Nephron (organoid): Measurements from ENCODE around the gene CERS6.

ENCODE experiments used
- H3K27ac Mint-ChIP-seq, 3 experiments: 2 replicates each; pipeline ENCODE4 v1.8.0; 2020; ENCODE audit warnings: mixed read lengths in 3 of 3, mild to moderate bottlenecking in 2 of 3, moderate library complexity in 1 of 3
- H3K27me3 Mint-ChIP-seq: 2 replicates; pipeline ENCODE4 v1.8.0; 2021; ENCODE audit warnings: low read depth, mild to moderate bottlenecking, moderate library complexity, mixed read lengths
- H3K36me3 Mint-ChIP-seq: 2 replicates; pipeline ENCODE4 v1.8.0; 2020; ENCODE audit warnings: low read depth, mixed read lengths
- H3K4me1 Mint-ChIP-seq: 2 replicates; pipeline ENCODE4 v1.8.0; 2020; ENCODE audit warnings: mixed read lengths
- H3K4me3 Mint-ChIP-seq, 3 experiments: 2 replicates each; pipeline ENCODE4 v1.8.0; 2020; ENCODE audit warnings: mild to moderate bottlenecking in 3 of 3, mixed read lengths in 3 of 3, moderate library complexity in 2 of 3
- H3K9me3 Mint-ChIP-seq: 2 replicates; pipeline ENCODE4 v1.8.0; 2020; ENCODE audit warnings: mixed read lengths
- TF ChIP-seq, protein P1 (sequence below), 3 experiments: fragments of 200-600 bp; sonication (generic); IDR thresholded peaks; one replicate each; pipeline ENCODE4 v1.5.0; 2021; ENCODE audit warnings: antibody characterized with exemption in 3 of 3; ENCODE audit not compliant: unreplicated experiment in 3 of 3

CERS6 gene

GRCh38 chr2:168438553-168438952 is 17.5 kb upstream of the CERS6 start:
- peaks cover 7% of the 10 kb centered on the region for H3K27me3 Mint-ChIP-seq
- H3K4me3 Mint-ChIP-seq: no peak overlapping the region
- H3K9me3 Mint-ChIP-seq: no peaks in the 10 kb centered on the region
- H3K27ac Mint-ChIP-seq: no peak overlapping the region
- peaks cover 3% of the 10 kb centered on the region for H3K36me3 Mint-ChIP-seq
- TF ChIP-seq, protein P1, sequence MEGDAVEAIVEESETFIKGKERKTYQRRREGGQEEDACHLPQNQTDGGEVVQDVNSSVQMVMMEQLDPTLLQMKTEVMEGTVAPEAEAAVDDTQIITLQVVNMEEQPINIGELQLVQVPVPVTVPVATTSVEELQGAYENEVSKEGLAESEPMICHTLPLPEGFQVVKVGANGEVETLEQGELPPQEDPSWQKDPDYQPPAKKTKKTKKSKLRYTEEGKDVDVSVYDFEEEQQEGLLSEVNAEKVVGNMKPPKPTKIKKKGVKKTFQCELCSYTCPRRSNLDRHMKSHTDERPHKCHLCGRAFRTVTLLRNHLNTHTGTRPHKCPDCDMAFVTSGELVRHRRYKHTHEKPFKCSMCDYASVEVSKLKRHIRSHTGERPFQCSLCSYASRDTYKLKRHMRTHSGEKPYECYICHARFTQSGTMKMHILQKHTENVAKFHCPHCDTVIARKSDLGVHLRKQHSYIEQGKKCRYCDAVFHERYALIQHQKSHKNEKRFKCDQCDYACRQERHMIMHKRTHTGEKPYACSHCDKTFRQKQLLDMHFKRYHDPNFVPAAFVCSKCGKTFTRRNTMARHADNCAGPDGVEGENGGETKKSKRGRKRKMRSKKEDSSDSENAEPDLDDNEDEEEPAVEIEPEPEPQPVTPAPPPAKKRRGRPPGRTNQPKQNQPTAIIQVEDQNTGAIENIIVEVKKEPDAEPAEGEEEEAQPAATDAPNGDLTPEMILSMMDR (IDR thresholded peaks at IDR 0.05; ENCODE audit: unreplicated experiment in 3 of 3): no peak
- peaks cover 49% of the 10 kb centered on the region for H3K4me1 Mint-ChIP-seq

DNA sequence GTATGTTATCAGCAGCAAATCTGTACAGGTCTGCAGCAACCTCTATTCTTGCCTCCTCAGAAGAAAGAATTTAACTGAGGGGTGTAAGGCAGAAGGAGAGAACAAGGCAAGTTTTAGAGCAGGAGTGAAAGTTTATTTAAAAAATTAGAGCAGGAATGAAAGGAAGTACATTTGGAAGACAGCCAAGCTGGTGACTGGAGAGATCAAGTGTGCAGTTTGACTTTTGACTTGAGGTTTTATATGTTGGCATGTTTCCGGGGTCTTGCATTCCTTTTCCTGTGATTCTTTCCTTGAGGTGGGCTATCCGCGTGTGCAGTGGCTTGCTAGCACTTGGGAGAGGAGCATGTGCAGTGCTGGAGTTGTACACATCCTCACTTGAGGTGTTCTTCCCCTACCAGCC is 16.5 kb upstream of the CERS6 start:
- Mint-ChIP-seq H3K9me3 (peaks cover 4% of the 10 kb centered on the region), H3K36me3 (peaks cover 3% of the 10 kb centered on the region), H3K4me3 (no peak overlapping the region), H3K4me1 (peaks cover 40% of the 10 kb centered on the region), H3K27me3 (peaks cover 7% of the 10 kb centered on the region), H3K27ac (peak overlapping the region in 1 of 3 experiments; percentile 47)
- TF ChIP-seq, protein P1 (IDR thresholded peaks at IDR 0.05; ENCODE audit: unreplicated experiment in 3 of 3): no peak

DNA sequence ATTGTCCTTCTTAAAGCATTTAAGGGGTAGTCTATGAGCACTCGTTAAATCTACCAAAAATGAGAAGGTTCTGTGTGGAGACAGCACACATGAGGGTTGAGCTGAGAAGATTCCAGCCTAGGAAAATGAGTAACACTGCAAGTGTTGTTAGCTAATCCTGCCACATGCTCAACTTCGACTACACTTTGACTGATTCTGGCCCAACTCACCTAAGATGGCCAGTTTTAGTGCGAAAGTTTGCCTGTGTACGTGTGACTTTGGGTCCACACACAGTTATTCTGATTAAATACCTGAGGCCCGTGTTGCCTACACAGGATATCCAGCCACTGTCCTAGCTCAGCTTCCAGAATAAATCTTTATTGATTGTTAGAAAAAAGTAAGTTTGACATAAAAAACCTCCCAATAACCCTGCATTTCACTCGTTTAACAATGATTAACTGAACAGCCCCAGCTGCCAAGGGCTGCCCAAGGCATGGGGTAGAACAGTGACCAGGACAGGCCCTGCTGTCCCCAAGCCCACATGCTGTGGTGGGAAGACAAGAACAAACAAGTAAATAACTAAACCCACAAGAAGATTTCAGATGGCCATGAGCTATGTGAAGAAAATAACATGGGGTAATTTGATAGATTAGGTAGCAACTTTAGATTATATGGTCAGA is 14.7 kb upstream of the CERS6 start:
- Mint-ChIP-seq H3K27me3 (peaks cover 7% of the 10 kb centered on the region), H3K4me3 (no peak overlapping the region), H3K9me3 (peaks cover 12% of the 10 kb centered on the region), H3K27ac (peak overlapping the region in 1 of 3 experiments; percentile 16), H3K4me1 (peaks cover 27% of the 10 kb centered on the region), H3K36me3 (peaks cover 6% of the 10 kb centered on the region)
- TF ChIP-seq, protein P1 (IDR thresholded peaks at IDR 0.05; ENCODE audit: unreplicated experiment in 3 of 3): no peak

GRCh38 chr2:168443818-168444217 is 12.3 kb upstream of the CERS6 start:
- TF ChIP-seq, protein P1 (IDR thresholded peaks at IDR 0.05; ENCODE audit: unreplicated experiment in 3 of 3): no peak
- Mint-ChIP-seq H3K4me1 (peaks cover 10% of the 10 kb centered on the region), H3K27me3 (peaks cover 7% of the 10 kb centered on the region), H3K9me3 (peaks cover 23% of the 10 kb centered on the region), H3K4me3 (no peak overlapping the region), H3K27ac (no peak overlapping the region), H3K36me3 (peaks cover 6% of the 10 kb centered on the region)

- peaks cover 4% of the 10 kb centered on the region for H3K4me1 Mint-ChIP-seq
- TF ChIP-seq, protein P1 (IDR thresholded peaks at IDR 0.05; ENCODE audit: unreplicated experiment in 3 of 3): no peak
- peaks cover 6% of the 10 kb centered on the region for H3K36me3 Mint-ChIP-seq
- peaks cover 4% of the 10 kb centered on the region for H3K27me3 Mint-ChIP-seq
- peaks cover 23% of the 10 kb centered on the region for H3K9me3 Mint-ChIP-seq
- no peak overlapping the region for H3K4me3 Mint-ChIP-seq
- H3K27ac Mint-ChIP-seq: no peak overlapping the region
These were observed 10.1 kb upstream of the CERS6 start for GRCh38 chr2:168445960-168446359.

- H3K4me3 Mint-ChIP-seq: no peak overlapping the region
- H3K27ac Mint-ChIP-seq: peak overlapping the region in 2 of 3 experiments; percentile 72 to 82
- H3K4me1 Mint-ChIP-seq: peaks cover 4% of the 10 kb centered on the region
- TF ChIP-seq, protein P1 (IDR thresholded peaks at IDR 0.05; ENCODE audit: unreplicated experiment in 3 of 3): no peak
- peaks cover 6% of the 10 kb centered on the region for H3K36me3 Mint-ChIP-seq
- no peaks in the 10 kb centered on the region for H3K27me3 Mint-ChIP-seq
- peaks cover 26% of the 10 kb centered on the region for H3K9me3 Mint-ChIP-seq
These were observed 7.1 kb upstream of the CERS6 start for GRCh38 chr2:168448980-168449379.
